Astrocyte of the cerebellum (primary cell): ENCODE results near the gene KMT2E.
"Not testable (repeated sequence)": the region's sequence is repeated elsewhere in the genome, so short reads cannot be mapped to it uniquely, and the experiment has no call there.

Source experiments
- DNase-seq: peaks from one replicate; pipeline ENCODE4 v3.0.0-alpha.2; 2011; ENCODE audit warnings: low read depth
- H3K4me3 ChIP-seq: 2 replicates; pipeline ENCODE4 v1.5.1; 2011; ENCODE audit warnings: mild to moderate bottlenecking, low read depth, low read length, moderate library complexity
- CTCF ChIP-seq: IDR thresholded peaks from 2 replicates; pipeline ENCODE4 v1.5.1; 2012; ENCODE audit warnings: low read length, low read depth, moderate library complexity, mild to moderate bottlenecking; ENCODE audit errors: missing control alignments
- in situ Hi-C: cut with HindIII; loops from 2 replicates; pipeline ENCODE4 v1.10.0; 2017; ENCODE audit warnings: low sequenced_read_pairs

The KMT2E gene

GRCh38 chr7:105001652-105002184 lies 12.3 kb upstream of the KMT2E start:
- H3K4me3 ChIP-seq, result no peak overlapping the region
- TF ChIP-seq CTCF, result no peak
- DNase-seq, result no peak
- in situ Hi-C loops, result no loop called here

- DNase-seq, result no peak
- in situ Hi-C loops, result no loop called here
- TF ChIP-seq CTCF, result no peak
- H3K4me3 ChIP-seq, result peak overlapping the region; percentile 17
Measured at GRCh38 chr7:105003275-105003674, 10.7 kb upstream of the KMT2E start.

- in situ Hi-C loops, result no loop called here
- no peak overlapping the region for H3K4me3 ChIP-seq
- DNase-seq, result no peak
- no peak for TF ChIP-seq CTCF
Measured at GRCh38 chr7:105003872-105004510, 10.0 kb upstream of the KMT2E start.

GRCh38 chr7:105005006-105005405 lies 9.0 kb upstream of the KMT2E start:
- DNase-seq, in situ Hi-C loops, H3K4me3 ChIP-seq: not testable (repeated sequence)

GRCh38 chr7:105005486-105005885 lies 8.5 kb upstream of the KMT2E start:
- in situ Hi-C loops, DNase-seq, H3K4me3 ChIP-seq: not testable (repeated sequence)

- in situ Hi-C loops, result no loop called here
- no peak for DNase-seq
Measured at GRCh38 chr7:105006367-105007136, 7.5 kb upstream of the KMT2E start.

GRCh38 chr7:105007298-105007697 lies 6.7 kb upstream of the KMT2E start:
- no peak for TF ChIP-seq CTCF
- DNase-seq, result no peak
- H3K4me3 ChIP-seq, result no peak overlapping the region
- in situ Hi-C loops, result no loop called here

More at GRCh38 chr7:105006367-105007136, 7.5 kb upstream of the KMT2E start:
- TF ChIP-seq CTCF, result no peak
- no peak overlapping the region for H3K4me3 ChIP-seq
